NB4 (cell line): ENCODE data around the gene RHOT1.

Experiments
- DNase-seq: peaks from one replicate; pipeline ENCODE4 v3.0.0; 2010; ENCODE audit warnings: low read depth
- H3K4me3 ChIP-seq: one replicate; pipeline ENCODE4 v1.5.1; 2011; ENCODE audit warnings: mild to moderate bottlenecking, low read depth, low read length, moderate library complexity
- MYC ChIP-seq: IDR thresholded peaks from 2 replicates; pipeline ENCODE4 v1.6.1; 2011; ENCODE audit warnings: low read depth, low read length
- POLR2A ChIP-seq: IDR thresholded peaks from 2 replicates; pipeline ENCODE4 v1.6.1; 2011; ENCODE audit warnings: mild to moderate bottlenecking; ENCODE audit not compliant: insufficient read length; ENCODE audit errors: extremely low read depth
- TF ChIP-seq, protein P1 (sequence below): IDR thresholded peaks from 2 replicates; pipeline ENCODE4 v1.6.1; 2011; ENCODE audit warnings: low read depth, low read length
- TF ChIP-seq, protein P2 (sequence below): IDR thresholded peaks from one replicate; pipeline ENCODE4 v1.5.1; 2012; ENCODE audit warnings: low read depth, low read length

Gene RHOT1

GRCh38 chr17:32156656-32157055 is 14.4 kb downstream of the RHOT1 start:
- no peak overlapping the region for H3K4me3 ChIP-seq
- TF ChIP-seq, protein P1, sequence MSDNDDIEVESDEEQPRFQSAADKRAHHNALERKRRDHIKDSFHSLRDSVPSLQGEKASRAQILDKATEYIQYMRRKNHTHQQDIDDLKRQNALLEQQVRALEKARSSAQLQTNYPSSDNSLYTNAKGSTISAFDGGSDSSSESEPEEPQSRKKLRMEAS: no peak
- TF ChIP-seq MYC: no peak
- TF ChIP-seq, protein P2, sequence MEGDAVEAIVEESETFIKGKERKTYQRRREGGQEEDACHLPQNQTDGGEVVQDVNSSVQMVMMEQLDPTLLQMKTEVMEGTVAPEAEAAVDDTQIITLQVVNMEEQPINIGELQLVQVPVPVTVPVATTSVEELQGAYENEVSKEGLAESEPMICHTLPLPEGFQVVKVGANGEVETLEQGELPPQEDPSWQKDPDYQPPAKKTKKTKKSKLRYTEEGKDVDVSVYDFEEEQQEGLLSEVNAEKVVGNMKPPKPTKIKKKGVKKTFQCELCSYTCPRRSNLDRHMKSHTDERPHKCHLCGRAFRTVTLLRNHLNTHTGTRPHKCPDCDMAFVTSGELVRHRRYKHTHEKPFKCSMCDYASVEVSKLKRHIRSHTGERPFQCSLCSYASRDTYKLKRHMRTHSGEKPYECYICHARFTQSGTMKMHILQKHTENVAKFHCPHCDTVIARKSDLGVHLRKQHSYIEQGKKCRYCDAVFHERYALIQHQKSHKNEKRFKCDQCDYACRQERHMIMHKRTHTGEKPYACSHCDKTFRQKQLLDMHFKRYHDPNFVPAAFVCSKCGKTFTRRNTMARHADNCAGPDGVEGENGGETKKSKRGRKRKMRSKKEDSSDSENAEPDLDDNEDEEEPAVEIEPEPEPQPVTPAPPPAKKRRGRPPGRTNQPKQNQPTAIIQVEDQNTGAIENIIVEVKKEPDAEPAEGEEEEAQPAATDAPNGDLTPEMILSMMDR: no peak
- no peak for TF ChIP-seq POLR2A
- DNase-seq: no peak

GRCh38 chr17:32157225-32157624 is 14.9 kb downstream of the RHOT1 start:
- TF ChIP-seq, protein P1: no peak
- TF ChIP-seq MYC: no peak
- no peak for TF ChIP-seq POLR2A
- TF ChIP-seq, protein P2: no peak
- DNase-seq: no peak
- no peak overlapping the region for H3K4me3 ChIP-seq

DNA sequence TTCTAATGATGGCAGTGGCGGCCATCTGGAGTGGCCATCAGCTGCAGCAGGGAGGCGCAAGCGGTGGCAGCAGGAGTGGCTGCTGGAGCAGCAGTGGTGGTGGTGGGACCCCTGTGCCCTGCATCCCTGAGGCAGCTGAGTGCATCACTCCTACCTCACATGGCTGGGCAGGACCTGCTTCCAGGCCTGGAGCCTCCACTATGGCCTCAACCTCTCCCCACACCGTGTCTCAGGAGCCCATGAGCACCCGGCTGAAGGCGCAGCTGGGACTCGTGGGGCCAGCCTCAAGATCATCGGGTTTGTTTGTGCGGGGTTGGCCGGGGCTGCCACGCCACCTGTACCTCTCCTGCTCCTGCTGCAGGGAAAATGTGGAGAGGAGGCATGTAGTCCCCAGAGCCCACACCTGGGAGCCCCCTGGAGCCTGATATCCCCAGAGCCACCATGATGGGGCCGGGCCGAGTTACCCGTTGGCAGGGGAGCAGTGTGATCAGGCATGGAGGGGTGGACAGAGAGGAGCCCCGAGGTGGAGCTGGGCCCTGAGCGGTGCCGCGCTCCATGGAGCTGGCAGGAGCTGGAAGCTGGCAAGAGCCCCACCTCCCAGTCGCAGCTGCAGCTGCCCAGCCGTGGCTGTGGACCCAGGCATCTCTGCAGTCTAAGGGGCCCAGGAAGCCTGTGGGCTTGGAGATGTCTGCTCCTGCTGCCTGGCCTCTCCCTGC is 16.7 kb downstream of the RHOT1 start:
- TF ChIP-seq MYC (no peak), POLR2A (no peak)
- TF ChIP-seq, protein P1: no peak
- TF ChIP-seq, protein P2: no peak
- DNase-seq: no peak
- no peak overlapping the region for H3K4me3 ChIP-seq

DNA sequence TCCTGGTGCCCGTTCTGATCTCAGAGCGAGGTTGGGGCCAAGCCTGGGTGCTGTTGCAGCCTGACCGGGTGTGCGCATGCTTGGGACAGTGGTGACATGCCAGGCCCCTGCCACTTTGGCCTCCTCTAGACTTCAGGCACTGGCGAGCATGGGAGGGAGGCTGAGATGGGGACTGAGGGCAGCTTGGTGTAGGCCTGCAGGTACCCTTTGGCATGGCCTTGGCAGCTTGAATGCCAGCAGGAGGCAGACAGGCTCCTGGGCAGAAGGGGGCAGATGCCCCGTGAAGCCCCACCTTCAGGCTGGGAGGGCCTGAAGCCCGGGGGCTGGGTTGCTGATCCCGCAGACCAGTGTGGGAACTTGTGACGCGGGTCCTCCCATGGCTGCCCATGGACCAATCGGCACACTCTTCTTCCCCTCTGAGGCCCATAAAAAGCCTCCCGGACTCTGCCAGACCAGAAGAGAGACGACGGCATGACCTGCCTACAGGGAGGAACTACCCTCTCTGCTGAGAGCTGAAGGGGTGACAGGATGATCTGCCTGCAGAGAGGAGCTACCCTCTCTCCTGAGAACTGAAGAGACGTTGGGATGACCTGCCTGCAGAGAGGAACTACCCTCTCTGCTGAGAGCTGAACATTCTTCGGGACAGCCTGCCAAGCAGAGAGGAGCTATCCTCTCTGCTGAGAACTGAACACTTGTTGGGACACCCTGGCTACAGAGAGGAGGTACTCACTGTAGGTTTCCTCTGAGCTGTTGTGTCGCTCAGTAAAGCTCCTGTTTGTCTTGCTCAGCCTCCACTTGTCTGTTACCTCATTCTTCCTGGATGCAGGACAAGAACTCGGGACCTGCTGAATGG is 17.5 kb downstream of the RHOT1 start:
- TF ChIP-seq, protein P2: no peak
- TF ChIP-seq MYC (no peak), POLR2A (no peak)
- TF ChIP-seq, protein P1: no peak
- no peak overlapping the region for H3K4me3 ChIP-seq
- no peak for DNase-seq

DNA sequence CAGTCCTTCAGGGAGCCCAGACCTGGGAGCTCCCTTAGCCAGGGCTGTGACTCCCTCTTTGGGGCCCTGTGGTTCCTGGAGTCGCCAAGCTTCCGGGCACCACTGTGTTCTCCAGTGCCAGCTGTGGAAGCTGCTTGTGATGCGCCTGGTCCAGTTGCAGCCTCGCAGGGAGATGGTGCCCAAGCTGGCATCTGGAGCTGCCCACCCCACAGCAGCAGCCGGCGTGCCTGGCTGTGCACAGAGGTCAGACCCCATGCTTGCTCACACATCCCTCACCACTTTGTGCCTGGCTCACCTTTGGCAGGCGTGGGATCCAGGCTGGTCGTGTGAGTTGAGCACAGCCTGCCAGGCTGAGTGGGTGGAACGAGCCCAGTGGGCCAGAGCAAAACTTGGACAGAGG is 18.2 kb downstream of the RHOT1 start:
- TF ChIP-seq, protein P1: no peak
- TF ChIP-seq, protein P2: no peak
- TF ChIP-seq MYC (no peak), POLR2A (no peak)
- no peak overlapping the region for H3K4me3 ChIP-seq

More for the DNA sequence above, 18.2 kb downstream of the RHOT1 start:
- no peak for DNase-seq
